Left forelimb (tissue), 1 donor: ENCODE results near the gene MB.
"Not testable (repeated sequence)": the region's sequence is repeated elsewhere in the genome, so short reads cannot be mapped to it uniquely, and the experiment has no call there.

Experiments
- DNase-seq: peaks from one replicate; pipeline ENCODE4 v3.0.0-alpha.2; 2018; ENCODE audit warnings: low spot score

MB gene

GRCh38 chr22:35637254-35637653 is 20.1 kb upstream of the MB start:
- no peak for DNase-seq

GRCh38 chr22:35634943-35635540 is 17.9 kb upstream of the MB start:
- no peak for DNase-seq

DNA sequence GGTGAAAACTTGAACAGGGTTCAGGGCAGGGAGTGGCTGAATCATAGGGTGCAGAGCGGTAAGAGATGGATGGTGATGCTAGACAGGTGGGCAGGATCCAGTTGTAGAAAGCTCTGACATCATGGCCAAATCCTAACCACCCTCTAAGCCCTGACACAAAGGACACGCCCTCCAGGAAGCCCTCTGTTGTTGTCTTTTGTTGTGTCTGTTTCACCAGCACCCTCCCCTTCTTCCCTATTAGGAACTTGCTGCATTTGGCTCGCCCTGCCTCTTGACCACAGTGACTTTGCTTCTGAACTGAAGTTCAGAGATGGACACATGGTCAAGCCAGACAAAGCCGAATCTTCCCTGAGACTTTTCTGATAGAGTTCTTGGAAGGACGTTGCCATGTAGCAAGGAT is 16.9 kb upstream of the MB start:
- no peak for DNase-seq

DNA sequence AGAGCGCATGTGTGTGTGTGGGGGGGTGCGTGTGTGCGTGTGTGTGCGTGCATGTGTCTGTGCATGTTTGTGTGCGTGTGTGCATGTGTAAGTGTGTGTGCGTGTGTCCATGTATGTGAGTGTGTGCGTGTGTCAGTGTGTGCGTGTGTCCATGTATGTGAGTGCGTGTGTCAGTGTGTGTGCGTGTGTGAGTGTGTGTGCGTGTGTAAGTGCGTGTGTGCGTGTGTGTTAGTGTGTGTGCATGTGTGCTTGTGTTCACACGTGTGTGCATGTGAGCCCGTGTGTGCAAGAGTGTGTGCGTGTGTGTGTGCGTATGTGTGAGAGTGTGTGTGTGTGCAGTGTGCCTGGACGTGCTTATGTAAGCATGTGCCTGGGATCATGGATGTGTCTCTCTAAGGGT is 16.4 kb upstream of the MB start:
- no peak for DNase-seq

- no peak for DNase-seq
These were observed 15.8 kb upstream of the MB start for GRCh38 chr22:35632935-35633334.

DNA sequence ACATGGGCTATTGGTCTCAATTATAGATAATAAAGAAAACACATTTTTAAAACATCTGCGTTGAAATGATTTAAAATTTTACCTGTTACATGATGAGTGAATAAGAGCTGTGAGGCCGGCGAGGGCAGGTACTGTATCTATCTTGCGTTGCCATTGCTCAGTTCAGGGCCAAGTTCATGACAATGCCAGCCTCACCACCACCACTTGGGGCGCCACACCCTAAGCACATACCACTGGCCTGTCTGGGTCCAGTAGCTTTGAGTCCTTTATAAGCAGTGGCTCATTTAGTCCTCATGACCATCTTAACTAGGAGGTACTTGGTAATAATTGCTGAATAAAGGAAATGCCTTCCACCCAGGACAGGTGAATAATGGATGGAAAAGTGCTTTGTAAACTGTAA is 14.5 kb upstream of the MB start:
- no peak for DNase-seq

GRCh38 chr22:35630891-35631290 is 13.8 kb upstream of the MB start:
- no peak for DNase-seq

DNA sequence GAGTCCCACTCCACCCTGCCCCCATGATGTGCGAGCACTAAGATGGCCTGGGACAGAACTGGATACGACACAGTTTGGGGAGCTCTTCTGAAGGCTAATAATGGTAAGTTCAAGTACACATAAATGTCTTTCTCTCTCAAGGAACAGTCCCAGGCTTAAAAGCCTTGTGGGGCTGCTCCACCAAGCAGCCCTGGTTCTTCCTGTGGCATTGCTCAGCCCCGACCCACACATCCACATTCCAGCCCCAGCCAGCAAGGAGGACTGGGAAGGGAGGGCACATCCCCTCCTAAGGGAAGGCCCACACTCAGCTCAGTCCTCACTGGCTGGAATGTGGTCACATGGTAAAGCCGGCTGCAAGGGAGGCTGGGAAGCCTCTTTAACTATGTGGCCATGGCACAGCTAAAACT is 13.3 kb upstream of the MB start:
- no peak for DNase-seq

DNA sequence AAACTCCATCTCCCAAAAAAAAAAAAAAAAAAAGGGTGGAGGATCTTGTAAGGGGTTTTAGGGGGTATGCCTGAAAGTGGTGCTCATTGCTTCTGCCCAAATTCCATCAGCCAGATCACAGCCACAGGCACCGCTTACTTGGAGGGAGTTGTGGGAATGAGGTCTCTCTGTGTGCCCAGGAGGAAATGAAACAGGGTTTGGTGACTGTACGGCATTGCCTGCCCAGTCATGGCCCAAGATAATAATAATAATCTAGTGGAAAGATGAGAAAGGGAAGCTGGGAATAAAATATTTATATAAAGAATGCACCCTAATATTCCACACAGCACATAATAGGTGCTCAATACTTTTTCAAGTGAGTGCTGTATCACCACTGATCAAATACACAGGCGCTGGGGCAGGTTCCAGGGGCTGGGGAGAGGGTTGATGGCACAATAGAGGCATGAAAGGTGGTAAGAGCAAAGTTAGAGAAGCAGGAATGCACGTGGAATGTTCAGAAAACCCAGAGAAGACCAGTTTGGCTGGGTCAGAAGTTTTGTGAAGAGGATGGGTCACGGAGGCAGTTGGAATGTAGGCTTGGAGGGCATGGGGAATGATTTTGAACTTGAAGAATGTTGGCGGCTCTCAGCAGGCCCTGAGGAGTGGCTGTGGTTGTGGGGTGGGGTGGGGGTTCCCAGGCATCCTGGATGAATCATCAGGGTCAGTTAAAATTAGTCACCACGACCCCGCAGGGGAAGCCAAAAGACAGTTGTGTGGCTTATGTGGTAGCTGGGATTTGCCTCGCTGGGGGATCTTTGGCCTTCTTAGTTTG is 12.5 kb upstream of the MB start:
- no peak for DNase-seq

- no peak for DNase-seq
These were observed 11.6 kb upstream of the MB start for GRCh38 chr22:35628732-35629131.

DNA sequence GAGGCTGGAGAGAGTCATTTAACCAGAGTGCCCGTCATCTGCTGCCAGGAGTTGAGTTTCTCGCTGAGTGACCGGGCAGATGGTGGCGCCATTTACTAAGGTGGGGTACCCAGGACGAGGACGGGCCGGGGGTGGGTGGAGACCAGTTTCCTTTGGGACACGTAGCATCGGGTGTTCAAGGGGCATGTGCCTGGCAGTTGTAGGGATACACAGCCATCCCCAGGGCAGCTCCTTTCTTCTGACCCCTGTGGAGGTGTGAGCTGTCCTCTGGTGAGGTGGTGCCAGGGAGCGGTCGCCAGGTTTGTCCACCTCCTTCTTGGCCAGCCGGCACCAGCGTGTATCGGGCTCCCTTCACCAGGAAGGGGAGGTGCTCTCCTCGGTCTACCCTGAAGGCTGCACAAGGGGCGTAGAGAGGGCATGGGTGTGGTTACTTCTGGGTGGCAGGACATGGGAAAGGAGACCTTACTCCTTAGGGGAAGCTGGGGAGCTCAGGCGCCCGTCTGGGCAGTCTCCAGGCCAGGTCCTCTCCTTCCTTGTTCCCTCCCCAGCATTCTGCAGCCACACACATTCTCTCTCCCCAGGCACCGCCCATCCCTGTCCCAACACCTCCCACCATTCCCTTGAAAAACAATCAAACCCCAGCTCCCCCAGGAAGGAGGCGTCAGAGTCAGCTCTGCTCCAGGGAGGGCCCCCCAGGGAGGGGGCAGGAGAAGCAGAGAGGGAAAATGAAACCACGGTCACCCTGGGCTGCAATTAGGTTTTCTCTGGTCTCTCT is 10.3 kb upstream of the MB start:
- DNase-seq, result peak; percentile 77

DNA sequence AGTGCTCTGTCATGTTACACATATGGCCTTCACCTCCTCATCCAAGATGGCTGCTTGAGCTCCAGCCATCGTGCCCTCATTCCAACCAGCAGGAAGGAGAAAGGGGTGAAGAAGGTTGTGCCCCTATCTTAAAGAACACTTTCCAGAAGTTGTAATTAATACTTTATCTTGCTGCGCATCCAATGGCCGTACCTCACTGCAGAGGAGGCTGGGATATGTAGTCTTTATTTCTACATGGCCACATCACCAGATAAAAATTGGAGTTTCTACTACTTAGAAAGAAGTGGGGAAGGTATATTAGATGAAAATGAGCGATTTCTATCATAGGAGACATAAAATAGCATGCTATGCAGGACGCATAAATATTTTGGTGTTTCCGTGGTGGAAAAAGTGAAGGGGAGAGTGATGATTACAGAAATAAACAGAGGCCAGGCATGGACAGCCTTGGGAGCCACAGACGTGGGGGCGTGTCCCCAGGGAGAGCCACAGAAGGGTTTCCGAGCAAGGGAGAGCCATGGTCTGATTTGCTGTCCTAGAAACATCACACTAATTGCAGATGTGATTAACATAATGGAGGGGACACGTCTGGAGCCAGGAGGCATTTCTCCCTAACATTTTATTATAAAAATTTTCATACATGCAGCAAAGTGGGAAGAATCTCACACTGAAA is 8.8 kb upstream of the MB start:
- DNase-seq, result no peak

- DNase-seq, result no peak
These were observed 7.4 kb upstream of the MB start for GRCh38 chr22:35624547-35624946.

- DNase-seq, result not testable (repeated sequence)
These were observed 6.8 kb upstream of the MB start for GRCh38 chr22:35623885-35624284.

DNA sequence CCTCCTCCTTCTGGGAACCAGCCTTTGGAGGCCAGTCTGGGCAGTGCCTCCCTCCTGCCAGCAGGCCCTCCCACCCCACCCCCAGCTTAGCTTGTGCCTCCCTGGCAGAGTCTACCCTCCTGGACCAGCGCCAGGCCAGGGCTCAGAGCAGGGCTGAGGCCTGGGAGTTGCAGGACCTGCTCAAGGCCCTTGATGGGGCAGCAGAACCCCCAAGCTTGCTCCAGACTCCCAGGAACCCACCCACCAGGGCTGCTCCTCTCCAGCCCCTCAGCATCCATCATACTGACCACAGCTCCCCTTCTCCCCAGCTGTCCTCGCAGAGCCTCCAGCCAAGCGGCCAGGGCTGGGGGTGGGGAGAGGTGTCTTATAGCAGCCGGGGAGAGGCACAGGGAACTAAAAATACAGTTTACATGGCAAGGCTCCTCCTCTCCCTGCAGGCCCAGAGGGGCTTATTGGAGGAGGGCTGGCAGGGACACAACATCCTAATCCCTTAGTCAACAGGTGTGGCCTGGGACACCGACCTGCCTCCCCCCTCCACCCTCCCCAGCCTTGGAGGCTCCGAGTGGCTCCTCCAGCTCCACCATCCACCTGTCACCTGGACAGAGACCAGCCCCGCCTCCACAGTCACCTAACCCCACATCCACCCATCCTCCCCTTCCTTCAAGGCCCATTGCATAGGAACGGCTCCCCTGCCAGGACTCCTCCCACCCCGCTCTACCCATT is 5.2 kb upstream of the MB start:
- peak; percentile 75 for DNase-seq

- no peak for DNase-seq
These were observed 4.3 kb upstream of the MB start for GRCh38 chr22:35621451-35621850.

DNA sequence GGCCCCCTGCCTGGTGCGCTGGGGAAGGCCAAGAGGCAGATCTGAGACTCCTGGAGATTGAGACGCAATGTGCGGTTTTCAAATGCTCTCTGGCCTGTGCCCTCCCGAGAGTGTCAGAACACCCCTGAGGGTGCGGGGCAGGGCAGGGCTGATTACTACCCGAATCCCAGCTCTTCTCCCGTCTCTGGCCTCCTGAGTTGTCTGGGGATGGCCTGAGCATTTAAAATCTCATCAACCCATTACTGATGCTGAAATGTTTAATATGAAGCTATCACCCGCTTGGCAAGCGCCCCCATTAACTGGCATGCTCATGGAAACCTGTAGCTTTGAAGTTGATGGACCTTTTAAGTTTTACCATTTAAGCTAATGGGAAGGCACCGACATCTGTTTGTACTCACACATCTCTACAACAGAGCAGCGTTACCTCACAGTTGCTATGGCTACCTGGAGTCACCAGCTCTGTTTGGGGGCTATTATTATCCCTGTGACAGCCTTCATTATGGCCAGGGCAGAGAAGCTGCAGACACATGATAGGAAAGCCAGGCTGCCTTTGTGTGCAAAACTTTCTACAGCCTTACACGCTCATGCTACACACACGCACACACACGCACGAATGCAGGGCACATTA is 3.6 kb upstream of the MB start:
- DNase-seq, result no peak

DNA sequence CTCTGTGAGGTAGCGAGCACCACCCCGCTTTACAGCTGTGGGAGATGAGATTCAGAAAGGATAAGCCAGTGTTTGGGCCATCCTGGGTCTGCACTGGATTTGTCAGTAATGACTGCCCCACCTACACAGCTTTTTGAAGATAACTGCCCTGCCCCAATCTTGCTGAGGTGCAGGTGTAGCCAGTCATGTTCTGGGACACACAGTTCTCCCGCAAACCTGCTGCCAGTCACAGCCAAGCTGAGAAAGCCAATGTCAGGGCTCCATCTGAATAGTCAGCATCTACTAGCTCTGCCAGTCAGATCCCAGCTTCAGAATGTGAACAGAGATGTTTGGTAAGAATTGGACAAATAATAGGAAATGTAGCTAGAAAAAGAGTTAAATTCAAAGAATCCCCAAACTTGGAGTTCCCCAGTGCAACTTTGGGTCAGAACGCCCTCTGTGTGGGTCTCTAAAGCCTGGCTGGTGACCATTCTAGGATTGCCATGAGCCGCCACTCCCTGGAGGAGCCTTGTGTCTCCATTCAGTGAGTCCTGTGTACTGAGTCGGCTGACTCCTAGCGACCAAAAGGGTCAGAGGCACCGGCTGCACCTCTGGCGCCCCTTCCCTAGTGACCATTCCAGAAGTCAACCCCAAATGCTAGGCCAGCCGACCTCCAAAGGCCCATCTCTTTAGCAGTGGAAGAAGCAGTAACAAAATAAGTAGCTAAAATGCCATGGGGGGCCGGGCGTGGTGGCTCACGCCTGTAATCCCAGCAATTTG is 2.4 kb upstream of the MB start:
- no peak for DNase-seq

DNA sequence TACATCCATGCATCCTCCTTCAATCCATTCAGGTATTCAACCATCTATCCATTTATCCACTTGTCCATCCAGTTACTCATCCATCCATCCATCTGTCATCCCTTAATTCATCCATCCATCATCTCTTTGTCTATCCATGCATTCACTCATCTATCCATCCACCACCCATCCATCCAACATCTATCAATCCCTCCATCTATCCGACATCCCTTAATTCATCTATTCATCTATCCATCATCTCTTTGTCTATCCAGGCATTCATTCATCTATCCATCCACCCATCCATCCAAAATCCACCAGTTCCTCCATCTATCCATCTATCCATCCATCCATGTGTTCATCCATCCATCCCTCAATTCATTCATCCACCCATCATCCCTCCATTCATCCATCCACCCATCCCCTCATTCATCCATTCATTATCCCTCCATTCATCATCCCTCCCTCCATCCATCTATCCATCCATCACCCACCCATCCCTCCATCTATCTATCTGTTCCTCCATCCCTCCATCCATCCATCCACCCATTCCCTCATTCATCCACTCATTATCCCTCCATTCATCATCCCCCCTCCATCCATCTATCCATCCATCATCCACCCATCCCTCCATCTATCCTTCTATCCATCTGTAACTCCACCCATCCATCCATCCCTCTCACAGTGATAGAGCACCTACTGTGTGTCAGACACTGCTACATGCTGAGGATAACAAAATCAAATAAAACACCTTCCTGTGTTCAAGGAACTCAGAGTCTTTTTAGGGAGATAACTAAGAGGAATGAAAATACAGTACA is 1.5 kb upstream of the MB start:
- no peak for DNase-seq

GRCh38 chr22:35616043-35616442 is 1.1 kb downstream of the MB start:
- no peak for DNase-seq
